Posterior cingulate gyrus (tissue), 11 donors: ENCODE data around the gene NSMCE1.
"Not testable (repeated sequence)": the region's sequence is repeated elsewhere in the genome, so short reads cannot be mapped to it uniquely, and the experiment has no call there.

Source experiments
- DNase-seq, 10 donors: peaks; one replicate each; pipeline versions ENCODE4 v3.0.0 to v3.0.0-alpha.2; 2020 to 2021; ENCODE audit warnings: mixed read lengths in 3 of 10
- intact Hi-C: fragments of 100-400 bp; cut with DNase I; formaldehyde crosslinking; loops from one replicate; pipeline ENCODE4 v1.15.1; 2023

Gene NSMCE1

DNA sequence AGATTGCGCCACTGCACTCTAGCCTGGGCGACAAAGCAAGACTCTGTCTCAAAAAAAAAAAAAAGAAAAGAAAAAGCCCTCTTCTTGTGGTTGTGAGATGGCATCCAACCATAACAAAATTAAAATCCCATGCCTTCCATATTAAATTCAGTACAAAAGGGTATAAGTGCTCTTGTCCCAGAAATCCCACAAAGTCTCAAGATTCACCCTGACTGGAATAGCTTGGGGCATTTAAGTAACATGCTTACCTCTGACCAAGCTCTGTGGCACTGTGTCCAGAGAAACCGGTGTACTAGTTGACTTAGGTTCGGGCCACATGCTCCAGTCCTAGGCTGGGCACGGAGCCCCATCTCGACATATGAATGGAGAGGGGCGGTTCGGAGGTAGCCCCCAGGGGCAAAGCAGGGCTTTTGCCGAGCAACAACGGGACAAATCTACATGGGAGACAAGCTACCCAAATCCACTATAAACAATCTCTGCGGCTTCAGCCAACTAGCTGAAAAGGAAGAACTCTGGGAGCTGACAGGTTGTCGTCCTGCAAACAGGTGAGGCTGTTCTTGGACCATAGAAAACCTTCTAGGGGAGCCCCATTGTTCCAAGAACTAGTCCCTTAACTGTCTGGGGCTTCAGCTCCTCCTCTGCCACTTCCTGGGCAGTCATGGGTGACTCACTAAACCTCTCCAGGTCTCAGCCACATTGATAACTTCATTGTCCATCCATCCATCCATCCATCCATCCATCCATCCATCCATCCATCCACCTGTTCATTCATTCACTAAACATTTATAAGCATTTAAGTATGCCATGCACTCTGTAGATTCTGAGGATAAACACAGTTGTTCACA, 34.9 kb upstream of the NSMCE1 start:
- intact Hi-C loops = no loop called here
- peak in 1 of 10 donors; percentile 7 for DNase-seq

DNA sequence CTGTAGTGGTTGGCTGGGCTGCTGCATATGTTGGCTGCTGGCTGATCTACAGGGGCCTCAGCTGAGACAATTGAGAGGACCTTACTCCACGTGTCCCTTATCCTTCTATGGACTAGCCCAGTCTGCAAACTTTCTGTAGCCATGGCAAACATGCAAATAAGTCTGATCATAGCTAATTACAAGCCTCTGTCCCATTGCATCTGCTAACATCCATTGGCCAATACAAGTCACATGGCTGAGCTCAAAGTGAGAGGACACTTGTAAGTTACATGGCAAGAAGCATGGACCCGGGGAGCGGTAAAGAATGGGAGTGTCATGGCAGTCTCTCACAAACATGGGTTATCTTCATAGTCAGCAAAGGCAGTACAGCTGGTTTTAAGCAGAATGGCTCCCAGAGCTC, 33.6 kb upstream of the NSMCE1 start:
- intact Hi-C loops = no loop called here
- DNase-seq = peak in 1 of 10 donors; percentile 3

DNA sequence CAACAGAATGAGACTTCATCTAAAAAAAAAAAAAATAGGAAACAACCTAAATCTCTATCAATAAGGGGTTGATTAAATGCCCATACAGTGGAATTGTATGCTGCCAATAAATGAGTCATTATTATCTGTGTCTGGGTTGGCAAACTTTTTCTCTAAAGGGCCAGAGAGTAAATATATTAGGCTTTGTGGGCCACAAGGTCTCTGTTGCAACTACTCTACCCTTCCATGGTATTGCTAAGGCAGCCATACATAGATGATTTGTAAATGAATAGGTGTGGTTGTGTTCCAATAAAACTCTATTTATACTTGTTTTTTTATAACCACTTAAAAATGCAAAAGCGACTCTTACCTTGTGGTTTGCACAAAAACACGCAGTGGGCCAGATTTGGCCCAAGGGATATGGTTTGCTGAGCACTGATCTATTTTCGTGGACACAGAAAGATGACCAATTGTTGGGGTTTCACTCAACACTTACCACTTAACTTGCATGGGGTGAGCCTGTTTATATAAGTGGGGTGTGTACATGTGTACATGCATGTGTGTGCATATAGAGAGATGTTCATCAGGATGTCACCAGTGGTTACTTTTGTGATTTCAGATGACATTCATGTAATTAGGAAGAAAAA, 32.8 kb upstream of the NSMCE1 start:
- intact Hi-C loops = no loop called here
- peak in 2 of 10 donors; percentile 5 to 6 for DNase-seq

DNA sequence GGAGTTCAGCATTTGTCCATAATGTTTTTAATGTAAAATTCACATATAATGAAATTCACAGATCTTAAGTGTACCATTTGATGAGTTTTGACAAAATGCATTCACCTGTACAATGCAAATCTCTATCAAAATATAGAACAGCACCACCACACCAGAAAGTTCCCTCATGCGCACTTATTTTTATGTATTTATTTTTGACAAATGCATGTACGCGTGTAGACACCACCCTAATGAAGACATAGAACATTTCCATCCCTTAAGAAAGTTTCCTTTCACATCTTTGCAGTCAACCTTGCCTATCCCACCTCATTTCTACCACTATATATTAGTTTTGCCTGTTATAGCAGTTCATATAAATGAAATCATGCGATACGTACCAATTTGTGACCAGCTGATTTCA, 29.6 kb upstream of the NSMCE1 start:
- no peak for DNase-seq
- intact Hi-C loops = no loop called here

DNA sequence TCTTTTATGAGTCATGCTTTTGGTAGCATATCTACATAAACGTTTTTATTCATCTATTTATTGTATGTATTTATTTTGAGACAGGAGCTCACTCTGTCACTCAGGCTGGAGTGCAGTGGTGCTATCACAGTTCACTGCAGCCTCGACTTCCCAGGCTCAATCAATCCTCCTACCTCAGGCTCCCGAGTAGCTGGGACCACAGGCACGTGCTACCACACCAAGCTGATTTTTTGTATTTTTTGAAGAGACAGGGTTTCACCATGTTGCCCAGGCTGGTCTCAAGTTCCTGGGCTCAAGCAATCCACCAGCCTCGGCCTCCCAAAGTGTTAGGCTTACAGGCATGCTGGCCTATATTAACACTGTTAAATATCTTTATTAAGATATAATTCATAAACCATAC, 24.8 kb upstream of the NSMCE1 start:
- no peak for DNase-seq
- intact Hi-C loops = no loop called here

DNA sequence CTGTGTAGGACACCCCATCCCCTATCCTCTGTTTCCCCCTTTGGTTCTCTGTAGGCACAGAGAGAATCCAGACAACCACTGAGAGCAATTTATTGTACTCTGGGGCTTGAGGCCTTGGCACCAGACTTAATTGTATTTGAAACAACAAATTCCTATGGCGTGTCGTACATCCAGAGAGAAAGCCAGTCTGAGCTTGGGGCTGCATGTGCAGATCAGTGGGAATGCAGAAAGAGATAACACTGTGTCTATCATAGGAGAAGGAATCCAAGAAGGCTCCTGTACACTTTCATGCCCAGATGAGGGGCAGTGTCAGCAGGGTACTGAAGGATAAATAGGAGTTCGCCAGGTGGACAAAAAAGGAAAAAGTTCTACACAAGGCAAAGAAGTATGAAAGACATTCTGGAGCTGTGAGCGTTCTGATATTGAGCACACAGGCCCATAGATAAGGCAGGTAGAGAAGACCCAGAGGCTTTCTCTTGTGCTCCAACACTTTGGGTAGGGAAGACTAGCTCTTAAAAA, 23.2 kb upstream of the NSMCE1 start:
- no peak for DNase-seq
- intact Hi-C loops = no loop called here

DNA sequence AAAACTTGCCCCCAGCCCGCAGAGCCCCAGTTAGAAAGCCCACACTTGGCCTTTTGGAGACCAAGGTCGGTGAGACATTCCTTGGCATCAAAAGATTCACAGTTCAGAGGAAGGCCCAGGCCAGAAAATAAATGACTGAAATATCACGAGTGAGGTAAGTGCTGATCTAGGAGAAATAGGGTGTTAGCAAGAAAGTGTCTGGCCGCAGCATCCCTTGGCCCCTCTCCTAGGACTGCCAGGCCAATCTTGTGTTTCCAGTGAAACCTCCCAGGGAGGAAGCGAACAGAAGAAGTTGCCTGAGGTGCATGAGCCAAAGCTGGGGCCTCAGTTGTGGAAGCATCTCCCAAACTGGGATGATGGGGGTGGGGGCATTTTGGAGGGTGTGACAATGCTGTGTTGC, 22.5 kb upstream of the NSMCE1 start:
- DNase-seq = peak in 1 of 10 donors; percentile 62
- intact Hi-C loops = no loop called here

DNA sequence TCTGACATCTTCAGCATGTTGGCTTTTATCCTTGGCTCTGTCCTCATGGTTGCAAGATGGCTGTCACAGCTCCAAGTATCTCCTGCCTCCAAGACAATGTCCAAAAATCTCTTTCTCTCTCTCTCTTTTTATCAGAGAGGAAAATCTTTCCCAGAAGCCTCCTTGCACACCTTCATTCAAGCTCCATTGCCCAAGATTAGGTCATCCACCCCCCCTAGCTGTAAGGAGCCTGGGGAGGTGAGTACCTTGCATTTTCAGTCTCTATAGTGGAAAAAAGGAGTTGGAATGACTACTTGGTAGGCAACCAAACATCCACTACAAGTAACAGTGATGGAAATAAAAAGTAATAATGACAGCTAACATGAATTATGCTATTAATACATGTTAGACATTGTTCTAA, 22.0 kb upstream of the NSMCE1 start:
- DNase-seq = no peak
- intact Hi-C loops = no loop called here

DNA sequence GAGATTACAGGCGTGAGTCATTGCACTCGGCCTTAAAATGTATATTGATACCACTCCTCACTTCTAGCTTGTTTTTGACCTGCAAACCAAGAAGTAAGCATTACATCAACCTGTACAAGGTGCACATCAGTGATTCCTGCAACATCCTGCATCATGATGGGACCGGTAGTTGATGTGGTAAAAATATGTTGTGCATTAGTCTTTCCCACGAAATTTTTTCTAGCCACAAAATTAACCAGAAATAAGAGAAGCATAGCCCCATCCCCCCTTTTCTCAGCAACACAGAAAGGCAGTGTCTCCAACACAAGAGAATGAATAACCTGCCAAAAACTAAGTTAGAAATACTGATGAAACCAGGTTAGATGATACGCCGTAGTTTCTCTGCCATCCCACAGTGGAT, 21.1 kb upstream of the NSMCE1 start:
- DNase-seq = no peak
- intact Hi-C loops = no loop called here

DNA sequence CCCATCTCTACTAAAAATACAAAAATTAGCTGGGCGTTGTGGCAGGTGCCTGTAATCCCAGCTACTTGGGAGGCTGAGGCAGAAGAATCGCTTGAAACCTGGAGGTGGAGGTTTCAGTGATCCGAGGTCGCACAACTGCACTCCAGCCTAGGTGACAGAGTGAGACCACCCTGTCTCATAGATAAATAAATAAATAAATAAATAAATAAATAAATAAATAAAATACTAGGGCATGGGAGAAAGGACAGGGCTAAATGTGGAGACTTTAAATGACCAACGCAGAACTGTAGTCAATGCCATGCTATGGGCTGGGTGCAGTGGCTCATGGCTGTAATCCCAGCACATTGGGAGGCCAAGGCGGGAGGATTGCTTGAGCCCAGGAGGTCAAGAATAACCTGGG, 19.7 kb upstream of the NSMCE1 start:
- DNase-seq, intact Hi-C loops: not testable (repeated sequence)

DNA sequence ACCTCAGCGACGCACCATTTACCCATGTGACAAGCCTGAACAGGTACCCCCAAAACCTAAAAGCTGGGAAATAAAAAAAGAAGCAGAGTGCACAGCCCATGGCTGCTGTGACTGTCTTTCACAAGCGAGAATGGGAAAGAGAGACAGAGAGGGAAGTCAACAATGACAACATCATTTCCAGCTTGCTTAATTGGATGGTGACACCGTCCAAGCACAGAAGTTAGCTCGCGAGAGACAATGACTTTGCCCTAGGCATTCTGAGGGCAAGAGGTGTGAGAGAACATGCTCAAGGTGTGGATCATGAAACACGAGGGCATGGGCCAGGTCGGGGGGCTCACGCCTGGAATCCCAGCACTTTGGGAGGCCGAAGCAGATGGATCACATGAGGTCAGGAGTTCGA, 19.3 kb upstream of the NSMCE1 start:
- intact Hi-C loops = no loop called here
- no peak for DNase-seq

DNA sequence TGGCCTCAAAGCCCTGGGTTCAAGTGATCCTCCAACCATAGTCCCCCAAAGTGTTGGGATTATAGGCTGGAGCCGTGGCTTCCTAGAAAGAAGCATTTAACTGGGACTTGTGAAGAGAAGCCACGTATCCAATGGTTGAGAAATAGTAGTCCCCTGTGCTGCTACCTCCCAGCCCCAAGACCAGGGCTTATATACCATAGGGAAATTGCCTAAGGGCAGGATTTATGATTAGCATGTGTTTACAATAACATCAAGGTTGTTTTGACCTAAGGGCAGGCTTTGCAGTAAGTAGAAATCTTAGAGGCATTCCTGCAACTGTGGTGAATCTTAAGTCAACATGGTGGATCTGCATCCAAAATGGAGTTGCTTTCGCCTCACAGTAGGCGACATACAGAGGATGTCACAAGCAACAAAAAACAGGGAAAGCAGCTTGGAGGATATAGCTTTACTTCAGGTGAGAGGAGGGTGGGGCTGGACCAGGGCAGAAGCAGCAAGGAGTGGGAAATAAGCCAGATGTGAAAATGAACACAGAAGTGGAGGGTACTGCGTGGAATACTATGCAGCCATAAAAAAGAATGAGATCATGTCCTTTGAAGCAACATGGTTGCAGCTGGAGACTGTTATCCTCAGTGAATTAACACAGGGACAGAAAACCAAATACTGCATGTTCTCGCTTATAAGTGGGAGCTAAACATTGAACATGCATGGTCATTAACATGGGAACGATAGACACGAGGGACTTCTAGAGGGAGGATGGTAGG, 18.7 kb upstream of the NSMCE1 start:
- DNase-seq = no peak
- intact Hi-C loops = no loop called here

DNA sequence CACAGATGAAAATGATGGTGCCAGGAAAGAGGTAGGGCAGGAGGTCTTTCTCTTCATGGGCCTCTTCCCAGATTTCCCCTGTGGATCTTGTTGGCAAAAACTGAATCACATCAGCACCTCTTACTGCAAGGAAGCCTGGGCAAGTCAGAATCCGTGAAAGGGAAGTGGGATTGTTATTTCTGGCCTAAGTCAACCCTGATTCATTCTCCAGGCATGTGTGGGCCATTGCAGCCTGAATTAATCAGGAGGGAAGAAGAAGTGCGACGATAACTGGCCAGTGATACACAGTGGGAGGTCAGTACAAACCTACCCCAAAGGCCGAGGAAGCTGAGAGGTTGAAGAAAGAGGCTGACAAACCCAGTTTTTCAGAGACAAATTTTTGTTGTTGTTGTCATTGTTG, 17.9 kb upstream of the NSMCE1 start:
- no peak for DNase-seq
- intact Hi-C loops = no loop called here

DNA sequence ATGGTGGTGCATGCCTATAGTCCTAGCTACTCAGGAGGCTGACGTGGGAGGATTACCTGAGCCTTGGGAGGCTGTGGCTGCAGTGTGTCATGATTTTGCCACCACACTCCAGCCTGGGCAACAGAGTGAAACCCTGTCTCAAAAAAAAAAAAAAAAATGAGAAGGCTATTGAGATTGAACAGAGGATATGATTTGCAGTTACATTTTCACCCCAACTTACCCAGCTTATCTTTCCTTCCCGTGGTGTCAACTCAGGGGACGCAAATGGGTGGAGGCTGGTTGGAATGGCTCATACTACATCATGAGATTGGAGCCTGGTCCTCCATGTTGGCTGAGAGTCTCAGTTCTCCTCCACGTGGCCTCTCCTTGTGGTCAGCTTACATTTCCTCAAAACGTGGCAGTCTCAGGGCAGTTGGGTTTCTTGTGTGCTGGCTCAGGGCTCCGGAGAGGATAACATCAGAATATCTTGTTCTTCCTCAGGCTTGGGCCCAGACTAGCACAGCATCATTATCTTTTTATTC, 17.2 kb upstream of the NSMCE1 start:
- intact Hi-C loops = no loop called here
- DNase-seq = peak in 2 of 10 donors; percentile 10 to 24

DNA sequence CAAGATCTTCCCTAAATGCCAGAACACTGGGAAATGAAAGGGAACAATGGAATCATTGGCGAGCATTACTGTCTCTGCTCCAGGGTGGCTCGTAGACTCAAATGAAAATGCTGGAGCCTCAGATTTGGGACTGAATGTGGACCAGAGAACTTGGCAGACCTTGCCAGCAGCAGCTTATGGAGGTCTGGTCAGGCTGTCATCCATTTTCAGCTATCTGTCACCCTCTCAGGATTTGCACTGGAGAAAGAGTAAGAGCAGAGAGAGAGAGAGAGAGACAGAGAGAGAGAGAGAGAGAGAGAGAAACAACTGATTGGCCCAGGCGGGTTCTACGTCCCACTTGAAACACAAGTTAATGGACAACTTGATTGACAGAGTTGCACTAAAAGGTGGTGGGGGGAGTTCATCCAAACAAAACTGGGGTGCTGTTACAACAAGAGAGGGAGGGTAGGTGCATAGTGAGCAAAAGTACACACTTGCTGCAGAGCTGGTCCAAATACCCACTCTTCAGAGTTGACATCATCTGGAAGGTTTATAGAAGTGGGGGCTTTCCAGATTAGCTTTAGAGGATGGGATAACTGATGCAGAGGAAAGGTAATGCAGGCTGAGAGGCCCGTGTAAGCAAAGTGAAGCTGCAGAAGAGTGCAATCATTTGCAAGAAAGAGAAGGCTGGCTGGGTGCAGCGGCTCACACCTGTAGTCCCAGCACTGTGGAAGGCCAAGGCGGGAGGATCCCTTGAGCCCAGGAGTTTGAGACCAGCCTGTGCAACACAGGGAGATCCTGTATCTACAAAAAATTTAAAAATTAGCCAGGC, 16.5 kb upstream of the NSMCE1 start:
- intact Hi-C loops = no loop called here
- no peak for DNase-seq

DNA sequence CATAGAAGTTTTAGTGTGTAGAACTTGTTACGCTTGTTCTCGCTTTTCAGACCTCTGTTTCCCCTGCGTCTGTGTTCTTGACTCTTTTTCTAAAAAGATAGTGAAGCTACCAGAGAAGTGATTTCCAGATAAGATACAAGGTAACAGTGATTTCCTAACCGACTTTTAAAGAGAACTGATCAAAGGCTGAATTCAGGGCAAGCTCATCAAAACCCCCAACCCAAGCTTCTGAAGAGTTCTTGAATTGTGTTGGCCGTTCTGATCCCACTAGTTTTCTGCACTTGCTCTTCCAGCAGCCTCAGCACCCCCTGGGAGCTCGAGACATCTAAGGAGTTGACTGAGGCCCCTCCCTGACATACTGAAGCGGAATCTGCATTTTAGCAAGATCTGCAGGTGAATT, 12.7 kb upstream of the NSMCE1 start:
- no peak for DNase-seq

DNA sequence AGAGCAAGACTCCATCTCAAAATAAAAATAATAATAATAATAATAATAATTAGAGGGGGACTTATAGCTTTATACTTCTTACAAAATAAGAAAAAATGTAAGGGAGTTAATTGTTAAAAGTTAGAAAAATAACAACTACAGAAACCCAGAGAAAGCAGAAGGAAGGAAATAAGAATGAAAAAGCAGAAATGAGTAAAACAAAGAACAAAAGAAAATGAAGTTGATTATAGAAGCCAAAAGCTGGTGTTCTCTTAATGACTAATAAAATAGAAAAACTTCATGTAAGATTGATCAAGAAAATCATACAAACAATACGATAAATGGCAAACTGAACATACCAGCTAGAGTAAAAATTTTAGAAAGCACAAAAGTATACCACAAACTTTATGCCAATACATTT, 6.8 kb upstream of the NSMCE1 start:
- DNase-seq = no peak
- intact Hi-C loops = no loop called here

More for the DNA sequence above, 12.7 kb upstream of the NSMCE1 start:
- intact Hi-C loops = no loop called here

DNA sequence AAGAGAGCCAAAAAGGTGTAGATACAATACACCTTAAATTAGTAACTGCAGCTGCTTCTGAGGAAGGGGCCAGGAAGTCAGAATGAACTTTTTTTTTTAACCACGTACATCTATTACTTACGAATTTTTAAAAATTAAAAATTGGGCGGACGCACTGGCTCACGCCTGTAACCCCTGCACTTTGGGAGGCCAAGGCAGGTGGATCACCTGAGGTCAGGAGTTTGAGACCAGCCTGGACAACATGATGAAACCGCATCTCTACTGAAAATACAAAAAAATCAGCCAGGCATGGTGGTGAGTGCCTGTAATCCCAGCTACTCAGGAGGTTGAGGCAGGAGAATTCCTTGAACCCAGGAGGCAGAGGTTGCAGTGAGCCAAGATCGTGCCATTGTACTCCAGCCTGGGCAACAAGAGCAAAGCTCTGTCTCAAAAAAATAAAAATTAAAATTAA, 5.9 kb upstream of the NSMCE1 start:
- intact Hi-C loops, DNase-seq: not testable (repeated sequence)

DNA sequence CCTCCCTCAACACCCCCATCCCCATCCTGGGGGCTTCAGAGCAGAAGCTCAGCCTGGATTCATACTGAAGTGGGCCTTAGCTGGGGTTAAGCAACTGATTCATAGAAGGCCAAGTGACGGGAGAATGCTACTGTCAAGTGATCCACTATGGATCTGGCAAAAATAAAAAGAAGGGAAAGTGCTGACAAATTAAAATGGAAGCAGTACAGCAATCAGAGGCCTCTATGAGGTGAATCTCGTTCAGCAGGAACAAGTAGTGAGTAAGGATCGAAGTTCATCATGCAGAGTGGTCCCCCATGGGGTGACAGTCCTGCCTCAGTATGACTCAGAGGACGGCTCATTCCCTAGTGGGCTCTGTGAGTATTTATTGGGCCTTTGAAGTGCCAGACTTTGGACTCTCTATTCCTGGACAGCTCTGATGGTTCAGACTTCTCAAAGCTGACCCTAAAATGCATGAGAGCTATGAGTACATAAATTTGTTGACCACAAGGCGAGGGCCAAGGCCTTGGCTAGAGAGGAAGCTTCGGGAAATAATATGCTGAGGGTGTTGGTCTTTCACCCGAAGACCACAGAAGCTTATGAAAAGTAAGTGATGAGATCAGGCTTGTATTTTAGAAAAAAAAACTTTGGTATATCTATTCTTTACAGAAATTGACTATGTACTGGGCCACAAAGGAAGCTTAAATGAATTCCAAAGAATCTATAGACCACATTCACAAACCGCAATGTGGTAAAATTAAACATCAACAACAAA, 5.3 kb upstream of the NSMCE1 start:
- no peak for DNase-seq

More for the DNA sequence above, 5.3 kb upstream of the NSMCE1 start:
- intact Hi-C loops = no loop called here
